Stomach smooth muscle (tissue), 2 donors: ENCODE results near the gene PPP2R2B.

Experiments used
- H3K27ac ChIP-seq: one replicate; pipeline ENCODE4 v1.7.0; 2013; ENCODE audit warnings: mild to moderate bottlenecking, low read length, inconsistent platforms
- H3K27me3 ChIP-seq, 2 donors: one replicate each; pipeline ENCODE4 v1.7.0; 2013; ENCODE audit warnings: low read length in 2 of 2; ENCODE audit not compliant: insufficient read depth in 2 of 2, control insufficient read depth in 1 of 2
- H3K36me3 ChIP-seq, 2 donors: one replicate each; pipeline ENCODE4 v1.7.0; 2013; ENCODE audit warnings: low read length in 2 of 2; ENCODE audit not compliant: control insufficient read depth in 2 of 2, insufficient read depth in 2 of 2
- H3K4me1 ChIP-seq: one replicate; pipeline ENCODE4 v1.7.0; 2013; ENCODE audit warnings: low read length; ENCODE audit not compliant: control insufficient read depth, insufficient read depth
- H3K4me3 ChIP-seq, 2 donors: one replicate each; pipeline ENCODE4 v1.7.0; 2013; ENCODE audit warnings: low read length in 2 of 2
- H3K9ac ChIP-seq, 2 donors: one replicate each; pipeline ENCODE4 v1.7.0; 2013; ENCODE audit warnings: low read length in 2 of 2, mild to moderate bottlenecking in 1 of 2
- H3K9me3 ChIP-seq, 2 donors: one replicate each; pipeline ENCODE4 v1.7.0; 2013; ENCODE audit warnings: low read length in 2 of 2; ENCODE audit not compliant: control insufficient read depth in 2 of 2
- donor health status: healthy.
- donor health status: Pancreatic carcinoma.

Gene PPP2R2B

DNA sequence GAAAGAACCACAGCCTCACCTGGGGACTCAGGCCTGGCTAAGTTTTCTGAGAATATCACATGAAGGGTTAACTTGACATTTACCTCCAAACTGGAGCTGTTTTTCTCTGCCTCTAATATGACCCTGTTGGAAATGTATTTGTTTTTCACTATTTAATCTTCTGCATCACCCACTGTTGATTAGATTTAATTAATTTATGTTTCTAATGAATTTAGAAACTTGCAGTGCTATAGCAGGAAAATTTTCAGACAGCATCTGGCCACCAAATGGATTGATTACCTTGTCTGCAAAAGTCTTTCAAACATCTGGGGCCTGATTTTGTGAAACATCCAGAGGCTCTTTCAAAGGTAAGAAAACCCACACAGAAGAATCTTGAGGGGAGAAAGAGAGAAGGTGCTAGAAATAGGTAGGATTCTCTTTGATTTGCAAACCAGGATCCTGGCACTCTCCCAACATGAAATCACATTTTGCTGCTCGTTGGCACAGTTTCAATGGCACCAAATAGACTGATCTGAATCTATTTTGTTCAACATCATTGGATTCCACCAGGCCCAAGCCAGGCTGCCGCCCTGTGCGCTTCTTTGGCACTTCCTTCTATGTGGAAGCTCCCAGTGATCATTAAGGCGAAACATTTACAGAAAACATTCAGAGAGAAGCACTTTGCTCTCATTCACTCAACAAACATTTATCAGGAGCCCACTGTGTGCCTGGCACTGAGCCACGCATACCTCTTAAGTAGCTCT, 157.3 kb downstream of the PPP2R2B start:
- H3K27ac ChIP-seq, result no peak overlapping the region
- H3K9ac ChIP-seq, result no peak overlapping the region
- H3K36me3 ChIP-seq, result no peaks in the 10 kb centered on the region
- no peaks in the 10 kb centered on the region for H3K9me3 ChIP-seq
- no peaks in the 10 kb centered on the region for H3K27me3 ChIP-seq
- H3K4me3 ChIP-seq, result no peak overlapping the region
- no peaks in the 10 kb centered on the region for H3K4me1 ChIP-seq

DNA sequence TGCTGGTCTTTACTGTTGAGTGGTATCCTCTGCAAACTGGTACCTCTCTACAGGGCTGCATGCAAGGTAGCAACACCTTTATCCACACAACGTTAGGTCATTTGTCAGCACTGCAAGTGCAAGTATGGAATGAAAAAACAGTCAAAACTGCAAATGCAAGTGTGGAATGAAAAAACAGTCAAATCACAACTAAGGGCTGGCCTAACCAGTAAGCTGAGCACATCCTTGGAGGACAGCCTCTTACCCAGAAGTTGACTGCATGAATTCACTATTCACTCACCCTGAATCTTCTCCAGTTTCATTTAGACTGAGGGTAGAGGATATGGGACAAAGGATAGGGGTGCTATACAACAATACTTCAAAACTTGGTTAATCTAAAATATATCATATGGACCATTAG, 158.4 kb downstream of the PPP2R2B start:
- H3K27ac ChIP-seq, result no peak overlapping the region
- H3K9me3 ChIP-seq, result no peaks in the 10 kb centered on the region
- H3K36me3 ChIP-seq, result no peaks in the 10 kb centered on the region
- H3K4me3 ChIP-seq, result no peak overlapping the region
- H3K27me3 ChIP-seq, result no peaks in the 10 kb centered on the region
- no peak overlapping the region for H3K9ac ChIP-seq
- no peaks in the 10 kb centered on the region for H3K4me1 ChIP-seq

DNA sequence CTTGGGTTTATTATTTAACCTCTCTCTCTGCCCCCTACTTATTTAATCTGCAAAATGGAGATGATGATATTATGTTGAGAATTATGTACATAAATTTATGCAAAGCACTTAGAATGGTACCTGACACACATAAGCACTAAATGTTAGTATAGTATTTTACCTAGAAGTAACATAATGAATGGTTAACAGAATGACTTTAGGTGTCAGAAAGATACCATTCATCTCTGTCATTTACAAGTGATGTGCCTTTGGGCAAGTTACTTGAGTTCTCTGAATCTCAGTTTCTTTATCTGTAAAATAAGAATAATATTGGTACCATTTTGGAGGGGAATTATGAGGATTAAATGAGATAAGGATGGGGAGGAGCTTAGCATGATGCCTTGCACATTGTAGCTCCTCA, 159.4 kb downstream of the PPP2R2B start:
- Histone ChIP-seq H3K4me3 (no peak overlapping the region), H3K4me1 (no peaks in the 10 kb centered on the region), H3K9ac (no peak overlapping the region), H3K27ac (no peak overlapping the region), H3K36me3 (no peaks in the 10 kb centered on the region), H3K9me3 (no peaks in the 10 kb centered on the region), H3K27me3 (no peaks in the 10 kb centered on the region)

DNA sequence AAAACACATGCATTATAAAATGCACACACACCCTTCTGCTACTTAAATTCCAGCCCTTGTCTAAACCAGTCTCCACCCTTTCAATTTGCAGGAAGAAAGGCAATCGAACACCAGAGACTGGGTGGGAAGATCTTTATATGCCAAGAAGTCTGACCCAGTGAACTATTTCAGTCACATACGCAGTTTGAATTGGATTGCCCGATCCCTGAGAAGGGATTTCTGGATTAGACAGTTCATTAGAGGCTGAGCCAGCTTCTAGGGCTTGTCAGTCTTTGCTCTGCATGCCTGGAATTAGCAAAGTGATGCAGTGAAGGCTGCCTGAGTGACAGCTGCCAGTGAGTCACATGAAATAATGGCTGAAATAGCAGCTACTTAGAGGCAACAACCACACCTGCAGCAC, 159.9 kb downstream of the PPP2R2B start:
- Histone ChIP-seq H3K4me3 (no peak overlapping the region), H3K9ac (no peak overlapping the region), H3K36me3 (no peaks in the 10 kb centered on the region), H3K27ac (no peak overlapping the region), H3K27me3 (no peaks in the 10 kb centered on the region), H3K9me3 (no peaks in the 10 kb centered on the region), H3K4me1 (no peaks in the 10 kb centered on the region)

DNA sequence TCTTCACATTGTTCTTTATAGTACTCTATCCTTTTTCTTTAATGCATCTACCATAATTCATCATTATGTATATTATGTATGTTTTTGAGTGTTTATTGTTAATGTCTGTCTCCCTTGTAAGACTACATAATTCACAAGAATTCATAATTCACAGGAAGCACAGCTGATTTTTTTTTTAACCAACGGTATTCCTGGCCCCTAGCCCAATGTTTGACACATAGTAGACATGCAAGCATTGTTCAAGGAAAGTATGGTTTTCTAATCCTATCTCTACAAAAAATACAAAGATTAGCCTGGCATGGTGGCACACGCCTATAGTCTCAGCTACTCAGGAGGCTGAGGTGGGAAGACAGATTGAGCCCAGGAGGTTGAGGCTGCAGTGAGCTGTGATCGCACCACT, 160.6 kb downstream of the PPP2R2B start:
- H3K4me3 ChIP-seq, result no peak overlapping the region
- no peak overlapping the region for H3K9ac ChIP-seq
- no peaks in the 10 kb centered on the region for H3K4me1 ChIP-seq
- no peaks in the 10 kb centered on the region for H3K9me3 ChIP-seq
- H3K36me3 ChIP-seq, result no peaks in the 10 kb centered on the region
- no peak overlapping the region for H3K27ac ChIP-seq
- H3K27me3 ChIP-seq, result no peaks in the 10 kb centered on the region

DNA sequence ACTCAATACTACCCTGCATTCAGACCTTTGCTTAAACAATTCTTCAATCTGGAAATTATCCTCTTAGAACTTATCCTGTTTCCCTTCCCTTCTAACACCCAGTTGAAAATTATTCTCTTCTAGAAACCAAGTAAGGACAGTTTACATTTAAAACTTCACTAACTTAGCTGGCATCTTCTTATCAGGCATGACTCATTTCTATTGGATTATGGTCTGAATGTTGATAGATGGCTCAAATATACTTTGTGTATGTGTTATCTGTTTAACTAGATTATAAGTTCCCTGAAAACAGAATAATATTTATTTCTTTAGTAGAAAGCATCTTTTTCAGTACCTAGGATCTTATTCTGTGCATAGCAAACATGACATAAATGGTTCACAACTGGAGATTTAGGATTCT, 161.9 kb downstream of the PPP2R2B start:
- H3K4me1 ChIP-seq, result no peaks in the 10 kb centered on the region
- no peaks in the 10 kb centered on the region for H3K9me3 ChIP-seq
- H3K36me3 ChIP-seq, result no peaks in the 10 kb centered on the region
- H3K27me3 ChIP-seq, result no peaks in the 10 kb centered on the region
- no peak overlapping the region for H3K27ac ChIP-seq
- H3K4me3 ChIP-seq, result no peak overlapping the region
- no peak overlapping the region for H3K9ac ChIP-seq

DNA sequence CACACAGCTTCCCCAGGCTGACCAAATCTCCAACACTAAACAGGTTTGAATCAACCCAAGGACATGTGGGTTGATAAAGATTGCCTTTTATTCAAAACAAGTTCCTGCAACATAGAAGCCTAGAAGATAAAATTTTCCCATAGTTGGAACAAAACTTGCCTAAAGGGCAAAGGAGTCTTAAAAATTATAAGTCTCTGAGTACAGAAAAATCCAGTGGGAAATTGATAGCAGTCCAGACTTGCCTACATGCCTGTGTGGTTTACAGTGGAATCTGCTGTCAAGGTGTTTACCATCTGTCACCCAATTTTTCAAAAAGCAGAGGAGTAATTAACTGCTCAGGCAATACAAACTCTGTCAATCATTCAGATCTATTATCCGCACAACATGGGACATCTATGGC, 168.2 kb downstream of the PPP2R2B start:
- Histone ChIP-seq H3K36me3 (no peaks in the 10 kb centered on the region), H3K9ac (no peak overlapping the region), H3K9me3 (no peaks in the 10 kb centered on the region), H3K4me1 (no peaks in the 10 kb centered on the region), H3K27ac (no peak overlapping the region), H3K4me3 (no peak overlapping the region), H3K27me3 (no peaks in the 10 kb centered on the region)

DNA sequence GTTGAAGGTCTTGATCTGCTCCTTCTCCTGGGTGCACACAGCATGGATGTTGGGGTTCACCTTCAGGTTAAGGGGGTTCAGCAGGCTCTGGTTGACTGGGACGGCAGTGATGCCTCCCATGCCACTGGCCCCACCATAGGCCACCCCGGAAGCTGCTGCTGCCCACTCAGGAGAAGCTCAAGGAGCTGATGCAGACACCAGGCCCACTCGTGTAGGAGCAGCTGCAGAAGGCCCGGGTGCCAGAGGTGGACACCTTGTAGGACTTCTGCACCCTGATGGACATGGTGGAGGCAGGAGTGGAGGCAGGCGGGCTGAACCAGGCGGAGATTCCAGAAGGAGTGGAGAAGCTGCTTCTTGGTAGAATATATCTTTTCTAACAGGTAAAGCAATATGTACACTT, 171.2 kb downstream of the PPP2R2B start:
- Histone ChIP-seq H3K9ac (no peak overlapping the region), H3K4me1 (no peaks in the 10 kb centered on the region), H3K9me3 (no peaks in the 10 kb centered on the region), H3K27ac (no peak overlapping the region), H3K27me3 (no peaks in the 10 kb centered on the region), H3K4me3 (no peak overlapping the region), H3K36me3 (no peaks in the 10 kb centered on the region)

DNA sequence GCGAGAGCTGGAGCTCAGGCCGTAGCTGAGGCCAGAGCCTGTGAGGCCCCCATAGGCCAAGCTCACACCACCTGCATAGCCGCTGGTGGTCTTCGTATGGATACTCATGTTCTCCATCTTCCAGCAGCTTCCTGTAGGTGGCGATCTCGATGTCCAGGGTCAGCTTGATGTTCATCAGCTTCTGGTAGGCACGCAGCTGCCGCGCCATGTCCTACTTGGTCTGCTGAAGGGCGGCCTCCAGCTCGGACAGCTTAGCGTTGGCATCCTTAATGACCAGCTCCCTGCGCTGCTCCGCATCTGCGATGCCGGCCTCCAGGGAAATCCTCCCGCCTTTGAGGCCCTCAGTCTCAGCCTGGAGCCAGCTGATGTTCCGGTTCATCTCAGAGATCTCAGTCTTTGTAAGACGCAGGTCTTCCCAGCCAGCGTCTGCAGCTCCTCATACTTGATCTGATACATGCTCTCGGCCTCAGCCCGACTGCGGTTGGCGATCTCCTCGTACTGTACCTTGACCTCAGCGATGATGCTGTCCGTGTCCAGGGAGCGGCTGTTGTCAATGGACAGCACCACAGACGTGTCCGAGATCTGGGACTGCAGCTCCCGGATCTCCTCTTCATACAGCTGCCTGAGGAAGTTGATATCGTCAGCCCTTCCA, 172.1 kb downstream of the PPP2R2B start:
- Histone ChIP-seq H3K4me1 (no peaks in the 10 kb centered on the region), H3K27me3 (no peaks in the 10 kb centered on the region), H3K9ac (no peak overlapping the region), H3K9me3 (no peaks in the 10 kb centered on the region), H3K27ac (no peak overlapping the region), H3K4me3 (no peak overlapping the region), H3K36me3 (no peaks in the 10 kb centered on the region)

DNA sequence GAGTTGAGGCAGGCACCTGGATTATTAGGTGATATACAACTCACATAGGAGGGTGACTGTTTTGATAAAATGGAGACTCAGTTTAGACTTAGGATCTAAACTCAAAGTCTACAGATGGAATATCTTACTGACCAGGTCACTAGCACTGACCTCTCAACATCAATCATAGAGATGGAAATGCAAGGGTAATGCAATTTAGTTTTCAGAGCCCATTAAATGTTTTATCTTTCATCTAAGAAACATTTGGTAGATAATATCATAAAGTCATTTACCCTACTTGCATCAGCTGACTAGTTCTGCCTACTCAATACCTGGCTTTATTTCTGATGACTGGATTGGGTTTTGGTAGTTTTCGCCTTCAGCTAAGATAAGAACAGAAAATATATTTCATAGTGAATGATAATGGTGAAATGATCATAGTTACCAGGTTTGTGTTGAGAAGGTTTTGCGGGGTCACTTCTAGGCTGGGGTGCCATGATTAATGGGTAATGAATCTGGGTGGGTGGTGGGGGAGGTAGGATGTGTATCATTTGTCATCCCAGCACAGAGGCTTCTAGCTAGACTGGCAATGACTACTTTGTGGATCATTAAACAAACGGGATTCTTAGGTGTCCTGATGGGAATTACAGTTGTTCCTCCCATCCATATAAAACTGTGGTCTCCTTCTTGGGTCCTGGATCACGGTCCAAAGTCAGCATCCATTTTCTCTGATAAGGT, 173.4 kb downstream of the PPP2R2B start:
- Histone ChIP-seq H3K4me1 (no peaks in the 10 kb centered on the region), H3K9ac (no peak overlapping the region), H3K4me3 (no peak overlapping the region), H3K36me3 (no peaks in the 10 kb centered on the region), H3K27me3 (no peaks in the 10 kb centered on the region), H3K27ac (no peak overlapping the region), H3K9me3 (no peaks in the 10 kb centered on the region)

DNA sequence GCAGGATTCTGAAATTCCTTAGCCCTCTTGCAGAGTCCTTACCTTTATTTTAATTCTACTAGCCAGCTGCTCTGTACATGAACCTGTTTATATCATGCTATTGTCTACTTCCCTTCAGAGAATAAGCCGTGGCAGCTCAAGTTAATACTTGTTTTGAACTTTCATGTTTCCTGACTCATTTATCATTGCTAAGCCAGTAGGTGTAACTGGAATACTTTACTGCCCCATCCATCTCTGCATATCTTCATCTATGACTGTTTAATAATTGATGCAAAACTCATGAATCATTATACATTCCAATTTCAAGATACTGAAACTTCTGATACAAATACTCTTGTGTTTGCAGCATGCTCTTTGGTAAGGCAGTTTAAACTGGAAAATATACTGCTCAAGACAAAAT, 174.7 kb downstream of the PPP2R2B start:
- no peak overlapping the region for H3K4me3 ChIP-seq
- H3K4me1 ChIP-seq, result no peaks in the 10 kb centered on the region
- no peaks in the 10 kb centered on the region for H3K9me3 ChIP-seq
- no peaks in the 10 kb centered on the region for H3K27me3 ChIP-seq
- H3K27ac ChIP-seq, result no peak overlapping the region
- H3K36me3 ChIP-seq, result no peaks in the 10 kb centered on the region
- H3K9ac ChIP-seq, result no peak overlapping the region
